NCI-H69 (cell line): ENCODE results near the gene C1QB.

ENCODE experiments used
- DNase-seq: peaks from one replicate; lab custom pipeline; 2025; lab: John Stamatoyannopoulos, UW

C1QB gene

DNA sequence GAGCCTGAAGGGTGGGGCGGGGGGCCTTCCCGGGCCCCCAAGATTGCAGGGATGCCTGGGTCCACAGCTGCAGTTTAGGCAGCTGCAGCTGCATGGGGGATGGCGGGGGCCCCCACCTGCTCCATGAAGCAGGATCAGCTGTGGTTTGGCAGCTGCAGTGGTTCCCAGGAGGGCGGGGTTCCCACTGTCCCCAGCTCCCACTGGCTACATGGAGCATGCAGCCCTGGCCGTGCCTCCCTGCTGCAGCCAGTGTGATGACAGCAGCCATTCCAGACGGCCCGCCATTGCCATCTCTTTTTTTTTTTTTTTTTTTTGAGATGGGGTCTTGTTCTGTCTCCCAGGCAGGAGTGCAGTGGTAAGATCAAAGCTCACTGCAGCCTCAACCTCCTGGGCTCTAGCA, 17.6 kb upstream of the C1QB start:
- no peak for DNase-seq

DNA sequence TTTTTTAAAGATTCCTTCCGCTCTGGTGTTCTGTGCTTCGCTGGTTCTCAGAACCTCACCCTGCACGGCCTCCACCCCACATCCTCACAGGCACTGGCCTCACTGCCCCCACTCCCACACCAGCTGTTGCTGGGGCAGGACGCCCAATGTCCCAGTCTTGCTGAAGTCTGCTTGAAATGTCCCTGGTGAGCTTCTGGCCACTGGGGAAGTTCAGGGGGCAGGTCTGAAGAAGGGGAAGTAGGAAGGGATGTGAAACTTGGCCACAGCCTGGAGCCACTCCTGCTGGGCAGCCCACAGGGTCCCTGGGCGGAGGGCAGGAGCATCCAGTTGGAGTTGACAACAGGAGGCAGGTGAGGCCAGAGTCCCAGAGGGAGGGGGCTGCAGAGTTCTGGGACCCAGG, 16.7 kb upstream of the C1QB start, which contains the start of gene C1QA:
Gene C1QA (plus strand): TSS at position 276 of the 400 bp plus-strand sequence. CDS start 989 bp downstream, outside the sequence.
- no peak for DNase-seq

DNA sequence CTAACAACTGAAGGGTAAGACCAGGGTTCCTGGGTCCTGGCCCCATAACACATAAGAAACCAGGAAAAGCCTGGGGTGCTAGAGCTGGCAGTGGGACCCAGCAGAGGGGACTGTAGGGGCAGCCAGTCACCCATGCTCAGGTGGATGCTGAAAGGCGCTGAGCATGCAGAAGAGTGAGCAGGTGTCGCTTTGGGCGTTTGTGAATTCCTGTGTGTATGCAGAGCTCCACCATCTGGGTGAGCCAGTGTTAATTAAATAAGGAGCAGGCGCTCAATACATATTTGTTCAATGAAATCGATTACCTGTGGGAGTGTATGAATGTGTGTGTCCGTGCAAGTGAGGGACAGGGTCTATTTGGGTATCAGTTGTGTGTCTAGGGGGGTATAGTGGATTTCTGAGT, 16.1 kb upstream of the C1QB start:
- peak; percentile 74 for DNase-seq

DNA sequence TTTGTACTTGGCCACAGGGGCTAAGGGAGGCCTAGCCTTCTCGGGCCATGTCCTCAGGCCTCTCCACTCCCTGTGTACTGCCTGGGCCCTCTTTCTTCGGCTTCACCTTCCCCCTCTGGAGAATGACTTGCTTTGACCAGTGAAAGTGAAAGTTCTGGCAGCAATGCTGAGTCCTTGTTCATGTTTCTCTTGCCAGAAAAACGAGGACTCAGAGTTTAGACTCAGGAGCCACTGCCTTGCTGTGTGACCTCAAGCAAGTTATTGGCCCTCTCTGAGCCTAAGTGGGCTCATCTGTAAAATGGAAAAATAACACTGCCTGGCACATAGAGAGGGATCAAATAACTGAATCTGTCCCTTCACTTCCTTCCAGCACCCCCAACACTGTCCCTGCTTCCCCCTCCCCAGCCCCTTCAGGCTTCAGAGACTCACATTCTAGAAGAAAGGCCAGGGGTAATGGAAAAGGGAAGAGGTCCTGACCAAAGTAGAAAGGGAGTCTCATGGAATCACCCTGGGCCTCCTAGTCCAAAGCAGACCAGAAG, 15.1 kb upstream of the C1QB start:
- DNase-seq: no peak

DNA sequence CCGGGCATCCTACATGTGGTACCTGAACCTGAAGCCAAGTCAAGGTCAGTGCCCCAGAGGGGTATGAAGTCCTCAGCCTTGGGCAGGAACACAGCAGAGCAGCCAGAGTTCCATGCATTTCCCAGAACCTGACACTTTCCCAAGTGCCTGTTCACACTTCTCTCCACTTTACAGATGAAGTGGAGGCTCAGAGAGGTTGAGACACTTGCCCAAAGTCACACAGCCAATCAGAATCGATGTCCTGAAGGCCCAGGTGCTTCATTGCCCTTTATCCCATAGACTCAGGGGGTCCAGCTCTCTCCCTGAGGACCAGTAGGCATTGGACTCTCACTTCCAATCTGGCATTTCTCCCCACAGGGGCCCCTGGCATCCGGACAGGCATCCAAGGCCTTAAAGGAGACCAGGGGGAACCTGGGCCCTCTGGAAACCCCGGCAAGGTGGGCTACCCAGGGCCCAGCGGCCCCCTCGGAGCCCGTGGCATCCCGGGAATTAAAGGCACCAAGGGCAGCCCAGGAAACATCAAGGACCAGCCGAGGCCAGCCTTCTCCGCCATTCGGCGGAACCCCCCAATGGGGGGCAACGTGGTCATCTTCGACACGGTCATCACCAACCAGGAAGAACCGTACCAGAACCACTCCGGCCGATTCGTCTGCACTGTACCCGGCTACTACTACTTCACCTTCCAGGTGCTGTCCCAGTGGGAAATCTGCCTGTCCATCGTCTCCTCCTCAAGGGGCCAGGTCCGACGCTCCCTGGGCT, 14.4 kb upstream of the C1QB start:
- DNase-seq: no peak

DNA sequence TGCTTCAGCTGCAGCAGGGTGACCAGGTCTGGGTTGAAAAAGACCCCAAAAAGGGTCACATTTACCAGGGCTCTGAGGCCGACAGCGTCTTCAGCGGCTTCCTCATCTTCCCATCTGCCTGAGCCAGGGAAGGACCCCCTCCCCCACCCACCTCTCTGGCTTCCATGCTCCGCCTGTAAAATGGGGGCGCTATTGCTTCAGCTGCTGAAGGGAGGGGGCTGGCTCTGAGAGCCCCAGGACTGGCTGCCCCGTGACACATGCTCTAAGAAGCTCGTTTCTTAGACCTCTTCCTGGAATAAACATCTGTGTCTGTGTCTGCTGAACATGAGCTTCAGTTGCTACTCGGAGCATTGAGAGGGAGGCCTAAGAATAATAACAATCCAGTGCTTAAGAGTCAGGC, 13.8 kb upstream of the C1QB start:
- DNase-seq: peak; percentile 28

DNA sequence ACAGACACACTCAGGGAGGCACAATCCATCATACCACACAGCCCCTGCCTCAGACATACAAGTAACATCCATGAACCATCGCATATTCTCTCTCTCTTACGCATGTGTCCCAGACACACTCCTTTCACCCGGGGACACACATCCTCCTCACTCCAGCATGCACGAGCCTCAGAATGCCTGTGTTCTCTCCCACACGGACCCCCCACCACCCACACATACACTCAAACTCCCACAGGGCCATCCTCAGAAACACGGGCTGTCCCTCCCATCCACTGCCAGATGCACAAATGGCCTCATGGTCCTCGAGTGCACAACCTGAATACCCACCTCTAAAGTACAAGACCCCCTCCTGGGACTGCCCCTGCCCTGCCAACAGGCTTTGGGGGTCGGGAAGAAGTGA, 11.8 kb upstream of the C1QB start:
- no peak for DNase-seq

DNA sequence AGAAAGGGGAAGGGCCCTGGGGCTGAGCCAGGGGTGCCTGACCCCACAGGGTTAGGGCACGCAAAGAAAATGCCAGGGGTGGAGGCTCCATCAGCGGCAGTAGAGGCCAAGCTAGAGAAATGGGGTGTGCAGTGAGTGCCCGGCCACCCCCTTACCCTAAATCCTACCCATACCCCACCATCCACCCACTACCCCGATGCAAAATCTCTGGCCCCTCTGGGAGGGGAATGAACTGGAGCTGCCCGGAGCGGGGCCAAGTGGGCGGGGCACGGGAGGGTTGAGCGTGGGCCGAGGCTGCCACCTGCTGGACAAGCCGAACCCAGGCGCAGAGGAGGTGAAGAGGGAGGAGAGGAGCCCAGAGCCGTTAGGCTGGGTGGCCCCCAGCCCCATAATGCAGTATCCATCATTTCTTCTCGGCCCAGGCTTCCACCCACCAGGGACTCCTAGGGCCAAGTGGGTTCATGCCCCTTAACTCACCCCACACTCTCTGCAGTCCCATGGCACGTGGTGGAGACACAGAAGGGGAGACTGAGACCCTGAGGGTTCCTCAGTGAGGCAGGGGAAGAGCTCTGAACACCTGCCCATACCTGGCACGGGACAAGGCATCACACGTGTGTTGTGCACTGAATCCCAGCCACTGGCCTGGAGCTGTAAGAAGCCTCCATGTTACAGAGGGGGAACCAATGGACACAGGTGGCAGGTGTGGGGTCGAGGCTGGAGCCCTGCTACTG, 11.0 kb upstream of the C1QB start:
- DNase-seq: peak; percentile 66

DNA sequence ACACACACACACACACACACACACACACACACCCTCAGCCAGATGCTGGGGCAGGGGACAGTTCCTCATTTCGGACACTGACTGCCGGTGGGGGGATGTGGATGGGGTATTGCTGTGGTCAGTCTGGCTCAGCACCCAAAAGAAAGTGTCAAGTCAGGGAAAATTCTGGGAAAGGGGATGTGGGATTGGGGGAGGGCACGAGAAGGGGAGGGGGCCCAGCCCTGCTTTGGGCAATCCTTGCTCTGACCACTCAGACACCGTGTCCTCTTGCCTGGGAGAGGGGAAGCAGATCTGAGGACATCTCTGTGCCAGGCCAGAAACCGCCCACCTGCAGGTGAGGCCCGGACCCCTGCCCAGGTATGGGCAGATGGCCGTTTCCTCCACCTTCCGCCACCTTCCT, 9.7 kb upstream of the C1QB start, which contains the start of gene C1QC:
Gene C1QC (plus strand): TSS at position 253 of the 400 bp plus-strand sequence. CDS start 391 bp downstream, outside the sequence.
- no peak for DNase-seq

DNA sequence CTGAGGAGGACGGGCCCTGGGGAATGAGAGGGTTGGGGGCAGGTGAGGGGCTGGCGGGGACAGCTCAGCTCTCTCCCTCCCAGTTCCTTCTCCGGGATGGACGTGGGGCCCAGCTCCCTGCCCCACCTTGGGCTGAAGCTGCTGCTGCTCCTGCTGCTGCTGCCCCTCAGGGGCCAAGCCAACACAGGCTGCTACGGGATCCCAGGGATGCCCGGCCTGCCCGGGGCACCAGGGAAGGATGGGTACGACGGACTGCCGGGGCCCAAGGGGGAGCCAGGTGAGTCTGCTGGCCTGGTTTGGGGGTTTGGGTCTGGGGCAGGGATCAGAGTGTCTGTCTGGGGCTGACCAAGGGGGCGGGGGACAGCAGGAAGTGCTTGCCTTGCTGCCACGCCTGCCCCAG, 9.1 kb upstream of the C1QB start:
- DNase-seq: no peak

DNA sequence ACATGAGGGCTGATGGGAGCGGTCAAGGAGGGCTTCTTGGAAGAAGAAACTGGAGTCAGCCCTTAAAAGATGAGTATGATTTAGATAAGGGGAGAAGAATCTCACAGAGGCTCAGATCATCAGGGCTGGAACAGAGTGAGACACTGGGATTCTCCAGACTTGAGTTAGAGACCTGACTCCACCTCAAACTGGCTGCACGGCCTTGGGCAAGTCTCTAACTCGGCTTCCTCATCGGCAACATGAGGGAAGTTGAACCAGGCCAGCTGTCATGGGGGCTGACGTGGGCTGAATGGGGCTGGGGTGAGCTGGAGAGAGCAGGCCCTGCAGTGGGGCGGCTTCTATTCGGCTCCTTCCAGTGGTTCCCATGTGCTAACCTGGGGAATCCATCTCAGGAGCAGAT, 7.1 kb upstream of the C1QB start:
- no peak for DNase-seq

DNA sequence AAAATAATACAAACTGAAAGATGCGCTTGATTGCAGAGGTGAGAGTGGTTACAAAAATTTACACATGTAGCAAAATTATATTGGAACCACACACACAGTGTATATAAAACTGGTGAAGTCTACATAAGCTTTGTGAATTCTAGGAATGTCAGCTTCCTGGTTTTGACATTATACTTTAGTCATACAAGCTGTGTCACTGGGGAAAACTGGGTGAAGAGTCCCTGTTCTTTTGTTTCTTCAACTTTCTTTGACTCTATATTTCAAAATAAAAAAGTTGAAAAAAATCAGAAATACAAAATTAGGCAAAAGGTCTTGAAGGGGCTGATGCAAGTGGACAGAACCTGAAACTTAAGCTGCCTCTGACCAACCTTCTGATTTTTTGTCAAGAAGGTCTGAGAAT, 6.7 kb upstream of the C1QB start:
- no peak for DNase-seq

DNA sequence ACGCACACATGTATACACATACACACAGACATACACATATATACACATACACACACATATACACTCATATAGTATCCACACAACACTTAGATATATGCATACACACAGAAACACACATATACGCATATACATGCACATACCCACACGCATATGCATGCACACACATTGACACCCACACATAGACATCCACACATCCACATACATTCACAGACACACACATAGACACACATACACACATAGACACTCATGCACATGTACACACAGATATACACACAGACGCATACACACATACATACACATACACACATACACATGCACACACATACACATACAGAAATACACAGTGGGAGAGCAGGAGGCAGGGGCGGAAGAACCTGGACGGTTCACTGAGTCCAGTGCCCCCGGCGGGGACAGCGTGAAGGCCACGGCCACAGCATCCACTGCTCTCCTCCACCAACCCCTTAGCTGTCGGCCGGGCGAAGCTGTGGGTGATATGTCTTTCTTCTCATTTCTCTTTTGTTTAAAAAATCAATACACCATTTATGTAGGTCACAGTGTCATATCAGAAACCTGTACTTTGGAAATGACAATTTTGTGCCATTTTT, 2.8 kb upstream of the C1QB start:
- no peak for DNase-seq

DNA sequence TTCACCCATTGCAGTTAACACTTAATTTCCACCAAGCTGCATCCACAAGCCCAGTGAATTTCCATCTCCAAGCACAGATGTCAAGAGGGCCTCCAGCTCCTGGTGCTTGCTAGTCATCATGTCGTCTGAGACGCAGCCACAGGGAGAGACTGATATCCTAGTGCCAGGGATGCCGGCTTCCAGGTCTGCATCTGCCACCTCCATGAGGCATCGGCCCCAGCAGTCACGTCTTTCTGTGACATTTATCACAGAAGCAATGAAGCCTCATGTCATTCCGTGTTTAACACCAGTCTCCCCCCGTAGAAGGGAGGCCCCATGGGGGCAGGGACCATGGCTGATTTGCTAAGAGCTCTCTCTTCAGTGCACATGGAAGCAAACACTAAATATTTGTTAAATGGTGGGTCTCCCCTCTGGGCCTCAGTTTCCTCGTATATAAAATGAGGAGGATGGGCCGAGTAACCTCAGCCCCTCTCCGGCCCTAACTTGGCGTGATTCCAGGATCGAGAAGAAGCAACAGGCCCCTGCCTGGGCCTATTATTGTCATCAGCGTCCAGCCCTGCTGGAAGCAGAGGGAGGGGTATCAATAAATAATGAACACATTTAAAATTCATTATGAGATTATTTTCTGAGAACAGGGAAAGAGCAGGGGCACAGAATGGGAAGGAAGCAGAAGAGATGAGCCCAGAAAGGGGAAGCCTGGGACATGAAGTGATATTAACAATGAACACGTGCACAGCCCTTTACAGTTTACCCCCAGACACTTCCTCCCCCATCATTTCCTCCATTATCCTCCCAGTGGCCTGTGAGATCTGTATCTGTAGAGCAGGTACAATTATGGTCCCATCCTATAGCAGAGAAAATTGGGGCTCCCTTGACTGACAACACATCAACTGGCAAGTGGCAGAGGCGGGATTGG, 837 bp upstream of the C1QB start:
- DNase-seq: no peak

DNA sequence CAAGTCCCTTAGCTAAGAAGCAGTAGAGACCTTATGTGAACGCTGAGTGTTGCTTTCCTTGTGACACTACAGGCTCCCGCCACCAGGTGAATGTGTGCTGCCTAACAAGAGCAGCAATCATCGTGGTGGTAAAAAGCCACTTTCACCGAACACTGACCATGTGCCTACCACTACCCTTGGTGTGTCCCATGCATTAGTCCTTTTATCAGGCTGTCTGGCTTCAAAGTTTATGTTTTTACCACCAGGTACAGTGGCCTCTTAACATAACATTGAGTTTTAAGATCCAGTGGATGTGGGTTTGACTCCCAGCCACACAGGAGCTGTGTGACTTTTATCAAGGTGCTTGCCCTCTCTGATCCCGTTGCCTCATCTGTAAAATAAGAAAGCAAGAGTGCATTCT, 1.7 kb downstream of the C1QB start:
- DNase-seq: peak; percentile 15

DNA sequence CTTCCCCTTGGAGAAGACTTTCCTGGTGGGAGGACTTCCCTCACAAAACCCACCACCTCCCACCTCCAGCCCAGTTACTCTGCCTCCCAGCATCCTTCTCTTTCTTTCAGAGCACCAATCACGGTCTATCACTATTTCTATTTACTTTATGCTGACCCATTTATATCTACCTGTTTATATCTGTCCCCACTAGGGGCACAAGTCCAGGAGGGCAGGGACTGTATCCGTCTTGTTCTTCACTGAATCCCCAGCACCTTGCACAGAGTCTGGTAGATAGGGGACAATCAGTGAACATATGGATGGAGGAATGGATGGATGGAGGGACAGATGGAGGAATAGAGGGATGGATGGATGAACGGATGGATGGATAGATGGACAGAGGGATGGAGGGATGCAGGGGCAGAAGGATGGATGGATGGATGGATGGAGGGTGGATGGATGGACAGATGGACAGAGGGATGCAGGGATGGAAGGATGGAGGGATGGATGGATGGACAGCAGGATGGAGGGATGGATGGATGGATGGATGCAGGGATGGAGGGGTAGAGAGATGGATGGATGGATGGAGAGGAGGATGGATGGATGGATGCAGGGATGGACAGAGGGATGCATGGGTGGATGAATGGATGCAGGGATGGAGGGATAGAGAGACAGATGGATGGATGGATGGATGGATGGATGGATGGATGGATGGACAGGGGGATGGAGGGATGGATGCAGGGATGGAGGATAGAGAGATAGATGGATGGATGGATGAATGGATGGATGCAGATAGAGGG, 5.5 kb downstream of the C1QB start:
- no peak for DNase-seq

DNA sequence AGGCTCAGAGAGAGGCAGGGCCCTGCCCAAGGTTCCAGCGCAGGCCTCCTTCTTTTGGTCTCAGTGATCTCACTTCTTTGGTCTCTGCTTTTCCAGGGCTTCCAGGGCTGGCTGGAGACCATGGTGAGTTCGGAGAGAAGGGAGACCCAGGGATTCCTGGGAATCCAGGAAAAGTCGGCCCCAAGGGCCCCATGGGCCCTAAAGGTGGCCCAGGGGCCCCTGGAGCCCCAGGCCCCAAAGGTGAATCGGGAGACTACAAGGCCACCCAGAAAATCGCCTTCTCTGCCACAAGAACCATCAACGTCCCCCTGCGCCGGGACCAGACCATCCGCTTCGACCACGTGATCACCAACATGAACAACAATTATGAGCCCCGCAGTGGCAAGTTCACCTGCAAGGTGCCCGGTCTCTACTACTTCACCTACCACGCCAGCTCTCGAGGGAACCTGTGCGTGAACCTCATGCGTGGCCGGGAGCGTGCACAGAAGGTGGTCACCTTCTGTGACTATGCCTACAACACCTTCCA, 7.7 kb downstream of the C1QB start:
- DNase-seq: no peak

DNA sequence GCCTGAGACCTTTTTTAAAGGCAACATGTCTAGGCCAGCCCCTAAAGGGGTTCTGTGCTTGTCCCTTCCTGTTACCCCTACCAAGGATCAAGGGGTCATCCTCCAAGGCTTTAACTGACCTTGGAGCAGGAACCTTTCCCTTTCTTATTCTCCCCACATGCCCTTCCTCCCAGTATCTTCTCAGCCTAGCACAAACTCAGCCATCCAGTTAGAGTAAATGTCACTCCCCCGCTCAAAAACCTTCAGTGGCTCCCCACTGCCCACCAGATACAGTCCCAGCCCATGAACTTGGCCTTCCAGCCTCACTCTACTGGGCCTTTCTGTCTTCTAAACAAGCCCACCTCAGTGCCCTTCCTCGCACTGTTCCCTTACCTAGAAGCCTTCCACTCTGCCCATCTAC, 8.8 kb downstream of the C1QB start:
- no peak for DNase-seq

DNA sequence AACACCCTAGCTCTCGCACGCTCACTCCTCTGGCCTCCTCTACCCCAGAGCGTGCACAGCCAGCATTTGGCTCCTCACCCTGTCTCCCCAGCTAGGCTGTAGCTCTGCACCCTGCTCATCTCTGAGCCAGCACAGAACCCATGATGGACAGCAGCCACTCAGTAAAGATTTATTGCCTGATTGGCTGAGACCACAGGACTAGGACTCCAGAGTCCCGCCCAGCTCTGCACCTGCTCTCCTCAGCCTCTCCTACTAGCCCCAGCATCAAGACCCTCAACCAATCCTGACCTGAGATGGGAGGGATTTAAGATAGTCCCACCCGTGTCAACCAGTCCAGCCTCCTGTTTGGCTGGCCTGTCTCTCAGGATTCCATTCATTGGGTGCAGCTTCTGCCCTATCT, 9.3 kb downstream of the C1QB start:
- peak; percentile 7 for DNase-seq

DNA sequence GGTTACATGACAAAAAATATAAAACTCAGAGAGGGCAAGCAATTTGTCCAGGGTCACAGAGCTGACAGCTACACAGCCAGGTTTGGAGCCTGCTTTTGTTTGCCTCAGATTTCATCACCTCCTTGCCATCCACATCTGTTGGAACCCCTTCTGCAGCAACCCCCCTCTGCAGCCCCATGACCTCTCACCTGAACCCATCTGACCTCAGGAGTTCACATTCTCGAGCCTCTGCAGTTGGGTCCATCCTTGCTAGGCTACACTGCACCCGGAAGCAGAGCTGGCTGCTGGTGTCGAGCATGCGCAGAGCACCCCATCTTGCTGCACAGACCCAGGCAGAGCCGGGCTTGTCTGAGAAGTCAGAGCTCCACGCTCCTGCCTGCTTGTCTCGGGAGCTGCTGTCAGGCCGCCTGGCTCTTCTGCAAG, 10.0 kb downstream of the C1QB start:
- DNase-seq: no peak

DNA sequence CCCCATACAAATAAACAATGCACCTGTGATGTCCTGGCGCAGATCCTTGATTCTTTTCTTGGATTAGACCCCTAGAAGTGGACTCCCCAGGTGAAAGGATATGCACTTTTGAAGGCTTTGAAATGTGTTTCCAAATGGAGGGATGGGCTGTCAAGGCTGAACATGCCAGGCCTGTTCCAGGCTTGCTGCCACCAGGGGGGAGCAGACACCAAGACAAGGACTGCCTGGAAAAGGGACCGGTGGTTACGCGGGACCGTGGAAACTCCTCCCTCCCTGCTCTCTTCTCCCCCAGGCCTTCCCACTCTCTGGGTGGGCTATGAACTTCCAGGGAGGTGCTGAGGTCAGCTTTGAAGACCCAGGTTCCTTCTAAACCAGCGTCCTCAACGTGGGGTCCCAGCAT, 12.7 kb downstream of the C1QB start:
- DNase-seq: peak; percentile 58
